Measurements from ENCODE around the gene DAZL.

Gene DAZL

DNA sequence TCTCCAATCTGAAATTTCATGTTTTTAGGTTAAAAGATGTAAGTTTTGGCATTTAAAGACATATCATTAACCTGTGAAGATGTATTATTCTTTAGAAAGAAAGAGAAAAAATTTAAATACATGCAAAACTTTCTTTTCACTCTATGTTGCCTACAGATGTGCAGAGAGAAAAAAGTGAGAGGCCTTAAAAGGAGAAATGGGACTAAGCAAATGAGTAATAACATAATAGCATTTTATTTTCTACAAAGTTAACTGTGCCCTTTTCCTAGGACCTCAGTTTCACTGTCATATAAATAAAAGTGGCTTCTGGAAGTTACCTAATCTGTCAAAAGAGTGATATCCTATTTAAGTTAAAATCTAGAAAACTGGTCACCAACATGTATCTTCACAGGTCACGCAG lies 16.1 kb downstream of the DAZL start:
- CTCF ChIA-PET: interaction anchor here (0.6 to 1.1 kb wide), 2 partner anchors 11 to 647 kb away, joined by 3 to 4 read pairs; no protein-coding TSS in a partner anchor
- no peaks in the 10 kb centered on the region for H3K9me3 ChIP-seq (ENCODE audit: control insufficient read depth, insufficient read depth, low read depth, low read length)
- H3K4me1 ChIP-seq (ENCODE audit: control insufficient read depth, insufficient read depth, low read length): no peaks in the 10 kb centered on the region
- no peak overlapping the region for H3K4me3 ChIP-seq (ENCODE audit: low read depth, low read length)
- no peaks in the 10 kb centered on the region for H3K36me3 ChIP-seq (ENCODE audit: control insufficient read depth in 2 of 2, insufficient read depth in 1 of 2, low read length in 2 of 2)
- POLR2A ChIA-PET: no interaction called here
- no peak for TF ChIP-seq YY2 (tag by site-specific recombination; IDR thresholded peaks at IDR 0.05)
- TF ChIP-seq, protein P1, sequence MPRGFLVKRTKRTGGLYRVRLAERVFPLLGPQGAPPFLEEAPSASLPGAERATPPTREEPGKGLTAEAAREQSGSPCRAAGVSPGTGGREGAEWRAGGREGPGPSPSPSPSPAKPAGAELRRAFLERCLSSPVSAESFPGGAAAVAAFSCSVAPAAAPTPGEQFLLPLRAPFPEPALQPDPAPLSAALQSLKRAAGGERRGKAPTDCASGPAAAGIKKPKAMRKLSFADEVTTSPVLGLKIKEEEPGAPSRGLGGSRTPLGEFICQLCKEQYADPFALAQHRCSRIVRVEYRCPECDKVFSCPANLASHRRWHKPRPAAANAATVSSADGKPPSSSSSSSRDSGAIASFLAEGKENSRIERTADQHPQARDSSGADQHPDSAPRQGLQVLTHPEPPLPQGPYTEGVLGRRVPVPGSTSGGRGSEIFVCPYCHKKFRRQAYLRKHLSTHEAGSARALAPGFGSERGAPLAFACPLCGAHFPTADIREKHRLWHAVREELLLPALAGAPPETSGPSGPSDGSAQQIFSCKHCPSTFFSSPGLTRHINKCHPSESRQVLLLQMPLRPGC (tag by site-specific recombination; IDR thresholded peaks at IDR 0.05): no peak
- TF ChIP-seq, protein P2, sequence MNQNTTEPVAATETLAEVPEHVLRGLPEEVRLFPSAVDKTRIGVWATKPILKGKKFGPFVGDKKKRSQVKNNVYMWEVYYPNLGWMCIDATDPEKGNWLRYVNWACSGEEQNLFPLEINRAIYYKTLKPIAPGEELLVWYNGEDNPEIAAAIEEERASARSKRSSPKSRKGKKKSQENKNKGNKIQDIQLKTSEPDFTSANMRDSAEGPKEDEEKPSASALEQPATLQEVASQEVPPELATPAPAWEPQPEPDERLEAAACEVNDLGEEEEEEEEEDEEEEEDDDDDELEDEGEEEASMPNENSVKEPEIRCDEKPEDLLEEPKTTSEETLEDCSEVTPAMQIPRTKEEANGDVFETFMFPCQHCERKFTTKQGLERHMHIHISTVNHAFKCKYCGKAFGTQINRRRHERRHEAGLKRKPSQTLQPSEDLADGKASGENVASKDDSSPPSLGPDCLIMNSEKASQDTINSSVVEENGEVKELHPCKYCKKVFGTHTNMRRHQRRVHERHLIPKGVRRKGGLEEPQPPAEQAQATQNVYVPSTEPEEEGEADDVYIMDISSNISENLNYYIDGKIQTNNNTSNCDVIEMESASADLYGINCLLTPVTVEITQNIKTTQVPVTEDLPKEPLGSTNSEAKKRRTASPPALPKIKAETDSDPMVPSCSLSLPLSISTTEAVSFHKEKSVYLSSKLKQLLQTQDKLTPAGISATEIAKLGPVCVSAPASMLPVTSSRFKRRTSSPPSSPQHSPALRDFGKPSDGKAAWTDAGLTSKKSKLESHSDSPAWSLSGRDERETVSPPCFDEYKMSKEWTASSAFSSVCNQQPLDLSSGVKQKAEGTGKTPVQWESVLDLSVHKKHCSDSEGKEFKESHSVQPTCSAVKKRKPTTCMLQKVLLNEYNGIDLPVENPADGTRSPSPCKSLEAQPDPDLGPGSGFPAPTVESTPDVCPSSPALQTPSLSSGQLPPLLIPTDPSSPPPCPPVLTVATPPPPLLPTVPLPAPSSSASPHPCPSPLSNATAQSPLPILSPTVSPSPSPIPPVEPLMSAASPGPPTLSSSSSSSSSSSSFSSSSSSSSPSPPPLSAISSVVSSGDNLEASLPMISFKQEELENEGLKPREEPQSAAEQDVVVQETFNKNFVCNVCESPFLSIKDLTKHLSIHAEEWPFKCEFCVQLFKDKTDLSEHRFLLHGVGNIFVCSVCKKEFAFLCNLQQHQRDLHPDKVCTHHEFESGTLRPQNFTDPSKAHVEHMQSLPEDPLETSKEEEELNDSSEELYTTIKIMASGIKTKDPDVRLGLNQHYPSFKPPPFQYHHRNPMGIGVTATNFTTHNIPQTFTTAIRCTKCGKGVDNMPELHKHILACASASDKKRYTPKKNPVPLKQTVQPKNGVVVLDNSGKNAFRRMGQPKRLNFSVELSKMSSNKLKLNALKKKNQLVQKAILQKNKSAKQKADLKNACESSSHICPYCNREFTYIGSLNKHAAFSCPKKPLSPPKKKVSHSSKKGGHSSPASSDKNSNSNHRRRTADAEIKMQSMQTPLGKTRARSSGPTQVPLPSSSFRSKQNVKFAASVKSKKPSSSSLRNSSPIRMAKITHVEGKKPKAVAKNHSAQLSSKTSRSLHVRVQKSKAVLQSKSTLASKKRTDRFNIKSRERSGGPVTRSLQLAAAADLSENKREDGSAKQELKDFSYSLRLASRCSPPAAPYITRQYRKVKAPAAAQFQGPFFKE (tag by site-specific recombination; IDR thresholded peaks at IDR 0.05; ENCODE audit: borderline replicate concordance): no peak
- TF ChIP-seq, protein P3, sequence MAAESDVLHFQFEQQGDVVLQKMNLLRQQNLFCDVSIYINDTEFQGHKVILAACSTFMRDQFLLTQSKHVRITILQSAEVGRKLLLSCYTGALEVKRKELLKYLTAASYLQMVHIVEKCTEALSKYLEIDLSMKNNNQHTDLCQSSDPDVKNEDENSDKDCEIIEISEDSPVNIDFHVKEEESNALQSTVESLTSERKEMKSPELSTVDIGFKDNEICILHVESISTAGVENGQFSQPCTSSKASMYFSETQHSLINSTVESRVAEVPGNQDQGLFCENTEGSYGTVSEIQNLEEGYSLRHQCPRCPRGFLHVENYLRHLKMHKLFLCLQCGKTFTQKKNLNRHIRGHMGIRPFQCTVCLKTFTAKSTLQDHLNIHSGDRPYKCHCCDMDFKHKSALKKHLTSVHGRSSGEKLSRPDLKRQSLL (tag by site-specific recombination; IDR thresholded peaks at IDR 0.05): no peak
- TF ChIP-seq, protein P4, sequence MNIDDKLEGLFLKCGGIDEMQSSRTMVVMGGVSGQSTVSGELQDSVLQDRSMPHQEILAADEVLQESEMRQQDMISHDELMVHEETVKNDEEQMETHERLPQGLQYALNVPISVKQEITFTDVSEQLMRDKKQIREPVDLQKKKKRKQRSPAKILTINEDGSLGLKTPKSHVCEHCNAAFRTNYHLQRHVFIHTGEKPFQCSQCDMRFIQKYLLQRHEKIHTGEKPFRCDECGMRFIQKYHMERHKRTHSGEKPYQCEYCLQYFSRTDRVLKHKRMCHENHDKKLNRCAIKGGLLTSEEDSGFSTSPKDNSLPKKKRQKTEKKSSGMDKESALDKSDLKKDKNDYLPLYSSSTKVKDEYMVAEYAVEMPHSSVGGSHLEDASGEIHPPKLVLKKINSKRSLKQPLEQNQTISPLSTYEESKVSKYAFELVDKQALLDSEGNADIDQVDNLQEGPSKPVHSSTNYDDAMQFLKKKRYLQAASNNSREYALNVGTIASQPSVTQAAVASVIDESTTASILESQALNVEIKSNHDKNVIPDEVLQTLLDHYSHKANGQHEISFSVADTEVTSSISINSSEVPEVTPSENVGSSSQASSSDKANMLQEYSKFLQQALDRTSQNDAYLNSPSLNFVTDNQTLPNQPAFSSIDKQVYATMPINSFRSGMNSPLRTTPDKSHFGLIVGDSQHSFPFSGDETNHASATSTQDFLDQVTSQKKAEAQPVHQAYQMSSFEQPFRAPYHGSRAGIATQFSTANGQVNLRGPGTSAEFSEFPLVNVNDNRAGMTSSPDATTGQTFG (tag by site-specific recombination; IDR thresholded peaks at IDR 0.05; ENCODE audit: borderline replicate concordance): no peak
- H3K27ac ChIP-seq (ENCODE audit: extremely low read depth, low read depth, low read length): no peak overlapping the region

DNA sequence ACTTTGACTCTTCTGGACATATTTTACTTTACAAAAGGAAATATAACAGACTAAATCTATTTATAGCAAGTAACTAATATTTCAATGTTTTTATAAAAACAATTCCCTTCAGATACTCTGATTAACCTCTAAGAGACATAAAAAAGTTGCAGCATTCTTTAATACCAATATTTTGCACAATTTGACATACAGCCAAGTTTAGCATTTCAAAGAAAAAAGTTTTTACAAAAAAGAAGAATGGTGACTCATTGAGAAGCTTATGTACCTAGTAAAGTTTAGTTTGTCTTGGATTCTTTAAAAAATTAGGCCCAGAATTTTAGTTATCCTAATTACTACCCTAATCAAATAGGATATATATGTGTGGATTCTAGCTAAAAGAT lies 17.6 kb downstream of the DAZL start:
- Histone ChIP-seq H3K9me3 (ENCODE audit: control insufficient read depth, insufficient read depth, low read depth, low read length) (no peaks in the 10 kb centered on the region), H3K36me3 (ENCODE audit: control insufficient read depth in 2 of 2, insufficient read depth in 1 of 2, low read length in 2 of 2) (no peaks in the 10 kb centered on the region), H3K4me3 (ENCODE audit: low read depth, low read length) (no peak overlapping the region), H3K27ac (ENCODE audit: extremely low read depth, low read depth, low read length) (no peak overlapping the region), H3K4me1 (ENCODE audit: control insufficient read depth, insufficient read depth, low read length) (no peaks in the 10 kb centered on the region)
- POLR2A ChIA-PET: no interaction called here
- CTCF ChIA-PET: interaction anchor here (1.6 kb wide), 1 partner anchor 13 kb away, joined by 7 read pairs; no protein-coding TSS in a partner anchor
- no peak for TF ChIP-seq ZNF571 (tag by site-specific recombination; IDR thresholded peaks at IDR 0.05)
- TF ChIP-seq, protein P5, sequence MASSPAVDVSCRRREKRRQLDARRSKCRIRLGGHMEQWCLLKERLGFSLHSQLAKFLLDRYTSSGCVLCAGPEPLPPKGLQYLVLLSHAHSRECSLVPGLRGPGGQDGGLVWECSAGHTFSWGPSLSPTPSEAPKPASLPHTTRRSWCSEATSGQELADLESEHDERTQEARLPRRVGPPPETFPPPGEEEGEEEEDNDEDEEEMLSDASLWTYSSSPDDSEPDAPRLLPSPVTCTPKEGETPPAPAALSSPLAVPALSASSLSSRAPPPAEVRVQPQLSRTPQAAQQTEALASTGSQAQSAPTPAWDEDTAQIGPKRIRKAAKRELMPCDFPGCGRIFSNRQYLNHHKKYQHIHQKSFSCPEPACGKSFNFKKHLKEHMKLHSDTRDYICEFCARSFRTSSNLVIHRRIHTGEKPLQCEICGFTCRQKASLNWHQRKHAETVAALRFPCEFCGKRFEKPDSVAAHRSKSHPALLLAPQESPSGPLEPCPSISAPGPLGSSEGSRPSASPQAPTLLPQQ (tag by site-specific recombination; IDR thresholded peaks at IDR 0.05): no peak
- TF ChIP-seq, protein P6, sequence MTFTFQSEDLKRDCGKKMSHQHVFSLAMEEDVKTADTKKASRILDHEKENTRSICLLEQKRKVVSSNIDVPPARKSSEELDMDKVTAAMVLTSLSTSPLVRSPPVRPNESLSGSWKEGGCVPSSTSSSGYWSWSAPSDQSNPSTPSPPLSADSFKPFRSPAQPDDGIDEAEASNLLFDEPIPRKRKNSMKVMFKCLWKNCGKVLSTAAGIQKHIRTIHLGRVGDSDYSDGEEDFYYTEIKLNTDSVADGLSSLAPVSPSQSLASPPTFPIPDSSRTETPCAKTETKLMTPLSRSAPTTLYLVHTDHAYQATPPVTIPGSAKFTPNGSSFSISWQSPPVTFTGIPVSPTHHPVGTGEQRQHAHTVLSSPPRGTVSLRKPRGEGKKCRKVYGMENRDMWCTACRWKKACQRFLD (tag by site-specific recombination; IDR thresholded peaks at IDR 0.05): no peak
- no peak for TF ChIP-seq ZNF112 (tag by site-specific recombination; IDR thresholded peaks at IDR 0.05)
- no peak for TF ChIP-seq ZNF292 (tag by site-specific recombination; IDR thresholded peaks at IDR 0.05; ENCODE audit: borderline replicate concordance, low read depth)
- TF ChIP-seq ZFHX2 (tag by site-specific recombination; conservative IDR thresholded peaks at IDR 0.05): no peak
- TF ChIP-seq ZNF274 (IDR thresholded peaks at IDR 0.05; ENCODE audit: low read length): no peak
- no peak for TF ChIP-seq ZNF274 (tag by site-specific recombination; IDR thresholded peaks at IDR 0.05; ENCODE audit: borderline replicate concordance)
- TF ChIP-seq ZNF473 (tag by site-specific recombination; IDR thresholded peaks at IDR 0.05): no peak
- TF ChIP-seq ZNF76 (tag by site-specific recombination; IDR thresholded peaks at IDR 0.05; ENCODE audit: borderline replicate concordance, low read depth): no peak
- TF ChIP-seq, protein P7, sequence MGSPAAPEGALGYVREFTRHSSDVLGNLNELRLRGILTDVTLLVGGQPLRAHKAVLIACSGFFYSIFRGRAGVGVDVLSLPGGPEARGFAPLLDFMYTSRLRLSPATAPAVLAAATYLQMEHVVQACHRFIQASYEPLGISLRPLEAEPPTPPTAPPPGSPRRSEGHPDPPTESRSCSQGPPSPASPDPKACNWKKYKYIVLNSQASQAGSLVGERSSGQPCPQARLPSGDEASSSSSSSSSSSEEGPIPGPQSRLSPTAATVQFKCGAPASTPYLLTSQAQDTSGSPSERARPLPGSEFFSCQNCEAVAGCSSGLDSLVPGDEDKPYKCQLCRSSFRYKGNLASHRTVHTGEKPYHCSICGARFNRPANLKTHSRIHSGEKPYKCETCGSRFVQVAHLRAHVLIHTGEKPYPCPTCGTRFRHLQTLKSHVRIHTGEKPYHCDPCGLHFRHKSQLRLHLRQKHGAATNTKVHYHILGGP (tag by site-specific recombination; IDR thresholded peaks at IDR 0.05): no peak
- TF ChIP-seq, protein P8, sequence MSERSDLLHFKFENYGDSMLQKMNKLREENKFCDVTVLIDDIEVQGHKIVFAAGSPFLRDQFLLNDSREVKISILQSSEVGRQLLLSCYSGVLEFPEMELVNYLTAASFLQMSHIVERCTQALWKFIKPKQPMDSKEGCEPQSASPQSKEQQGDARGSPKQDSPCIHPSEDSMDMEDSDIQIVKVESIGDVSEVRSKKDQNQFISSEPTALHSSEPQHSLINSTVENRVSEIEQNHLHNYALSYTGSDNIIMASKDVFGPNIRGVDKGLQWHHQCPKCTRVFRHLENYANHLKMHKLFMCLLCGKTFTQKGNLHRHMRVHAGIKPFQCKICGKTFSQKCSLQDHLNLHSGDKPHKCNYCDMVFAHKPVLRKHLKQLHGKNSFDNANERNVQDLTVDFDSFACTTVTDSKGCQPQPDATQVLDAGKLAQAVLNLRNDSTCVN (tag by site-specific recombination; optimal IDR thresholded peaks at IDR 0.05): no peak

Measured in HEK293 (cell line).